ENCODE results near the gene C1orf185. TPM values are rescaled to one million over a fixed set of nuclear protein-coding genes. Genes with fewer than 3 reads are reported as not detected.

The C1orf185 gene
- total RNA-seq, 2 donors from 2014 or later = not detected

DNA sequence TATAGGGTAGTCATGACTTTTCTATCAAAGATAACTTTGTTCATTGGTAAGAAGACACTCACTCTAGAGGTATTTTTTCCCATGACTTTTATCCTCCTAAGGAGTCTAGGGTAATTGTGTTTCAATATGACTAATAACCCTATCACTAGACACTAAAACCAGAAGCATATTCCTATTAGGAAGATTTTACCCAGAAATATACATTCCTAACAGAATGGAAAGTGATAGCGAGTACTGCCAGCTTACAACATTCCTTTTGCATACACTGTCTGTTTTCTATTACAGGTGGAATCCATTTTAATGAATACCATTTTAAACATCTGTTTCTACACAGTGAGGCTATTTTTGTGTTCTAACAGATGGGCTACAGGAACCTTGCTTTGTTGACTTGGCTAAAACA is 31.4 kb upstream of the C1orf185 start:
- H3K4me1 ChIP-seq = peaks cover 11% of the 10 kb centered on the region
- 84 to 91% methylated on average over 1 of the region's 1 CpG for WGBS, 2 donors

DNA sequence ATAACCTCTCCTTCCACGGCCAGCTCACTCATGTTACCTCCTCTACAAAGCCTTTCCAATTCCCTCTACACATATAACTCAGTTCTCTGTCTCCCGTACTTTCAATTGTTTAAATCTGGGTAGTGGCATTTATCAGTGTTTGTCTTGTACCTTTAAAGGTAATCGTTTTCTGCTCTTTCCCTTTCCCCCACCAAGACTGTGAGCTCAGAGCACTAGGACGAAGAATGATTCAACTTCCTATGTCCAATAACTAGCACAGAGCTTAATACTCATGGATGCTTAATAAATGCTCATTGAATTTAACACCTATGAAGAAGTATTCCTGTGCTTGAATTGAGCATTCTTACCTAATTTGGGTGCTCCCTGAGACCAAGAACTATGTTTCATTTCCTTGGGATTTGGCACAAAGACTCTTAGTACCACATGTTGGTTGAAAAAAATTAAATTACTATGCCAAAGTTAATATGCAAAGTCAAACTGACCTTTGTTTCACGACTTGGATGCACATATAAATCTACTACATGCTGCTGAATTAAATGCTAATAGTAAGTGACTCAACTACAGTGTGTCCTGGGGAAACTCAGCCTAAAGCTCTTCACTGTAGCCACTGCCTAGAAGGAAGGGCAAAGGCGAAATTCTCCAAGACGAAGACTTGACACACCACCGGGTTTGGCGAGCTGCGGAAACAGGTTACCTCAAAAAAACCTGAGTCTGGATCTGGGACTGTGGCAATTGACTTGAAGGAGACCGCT is 30.6 kb upstream of the C1orf185 start:
- 82 to 87% methylated on average over 11 of the region's 11 CpGs for WGBS, 2 donors
- TF ChIP-seq, protein P1, sequence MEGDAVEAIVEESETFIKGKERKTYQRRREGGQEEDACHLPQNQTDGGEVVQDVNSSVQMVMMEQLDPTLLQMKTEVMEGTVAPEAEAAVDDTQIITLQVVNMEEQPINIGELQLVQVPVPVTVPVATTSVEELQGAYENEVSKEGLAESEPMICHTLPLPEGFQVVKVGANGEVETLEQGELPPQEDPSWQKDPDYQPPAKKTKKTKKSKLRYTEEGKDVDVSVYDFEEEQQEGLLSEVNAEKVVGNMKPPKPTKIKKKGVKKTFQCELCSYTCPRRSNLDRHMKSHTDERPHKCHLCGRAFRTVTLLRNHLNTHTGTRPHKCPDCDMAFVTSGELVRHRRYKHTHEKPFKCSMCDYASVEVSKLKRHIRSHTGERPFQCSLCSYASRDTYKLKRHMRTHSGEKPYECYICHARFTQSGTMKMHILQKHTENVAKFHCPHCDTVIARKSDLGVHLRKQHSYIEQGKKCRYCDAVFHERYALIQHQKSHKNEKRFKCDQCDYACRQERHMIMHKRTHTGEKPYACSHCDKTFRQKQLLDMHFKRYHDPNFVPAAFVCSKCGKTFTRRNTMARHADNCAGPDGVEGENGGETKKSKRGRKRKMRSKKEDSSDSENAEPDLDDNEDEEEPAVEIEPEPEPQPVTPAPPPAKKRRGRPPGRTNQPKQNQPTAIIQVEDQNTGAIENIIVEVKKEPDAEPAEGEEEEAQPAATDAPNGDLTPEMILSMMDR (IDR thresholded peaks at IDR 0.05) = no peak
- no peak for TF ChIP-seq POLR2A (IDR thresholded peaks at IDR 0.05)
- intact Hi-C loops (cut with DNase I) = no loop called here

More for the DNA sequence above, 31.4 kb upstream of the C1orf185 start:
- ATAC-seq = no peak
- no peaks in the 10 kb centered on the region for H3K9me3 ChIP-seq
- H3K27me3 ChIP-seq = no peaks in the 10 kb centered on the region
- intact Hi-C loops (cut with DNase I) = no loop called here
- H3K27ac ChIP-seq = no peak overlapping the region
- H3K36me3 ChIP-seq (replicated peaks in 1 of 2; ENCODE audit: insufficient read depth in 1 of 2, low read depth in 2 of 2) = no peaks in the 10 kb centered on the region
- TF ChIP-seq, protein P1 (IDR thresholded peaks at IDR 0.05) = no peak
- TF ChIP-seq POLR2A (IDR thresholded peaks at IDR 0.05) = no peak
- no peak overlapping the region for H3K4me3 ChIP-seq
- no peak for DNase-seq

DNA sequence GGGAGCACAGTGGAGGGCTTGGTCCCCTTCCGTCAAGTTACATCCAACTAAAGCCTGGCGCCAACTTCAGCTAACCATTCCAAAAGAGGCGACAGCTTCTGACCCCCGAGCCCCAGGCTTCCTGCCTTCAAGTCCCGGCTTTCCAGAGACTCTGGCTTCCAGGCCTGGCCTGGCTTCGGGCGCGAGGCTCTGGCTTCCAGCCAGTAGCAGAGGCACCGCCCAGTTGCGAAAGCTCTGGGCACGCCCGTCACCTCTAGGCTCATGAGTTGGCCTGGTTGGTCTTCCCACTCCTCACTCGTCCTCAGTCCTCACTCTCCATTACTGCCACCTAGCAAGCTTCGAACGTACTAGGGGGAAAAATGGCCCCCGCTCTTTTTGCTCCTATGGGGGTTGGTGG is 30.0 kb upstream of the C1orf185 start:
- no peak overlapping the region for H3K4me3 ChIP-seq
- H3K27me3 ChIP-seq = no peaks in the 10 kb centered on the region
- peaks cover 11% of the 10 kb centered on the region for H3K4me1 ChIP-seq
- no peak for TF ChIP-seq POLR2A (IDR thresholded peaks at IDR 0.05)
- TF ChIP-seq, protein P1 (IDR thresholded peaks at IDR 0.05) = no peak
- H3K36me3 ChIP-seq (replicated peaks in 1 of 2; ENCODE audit: insufficient read depth in 1 of 2, low read depth in 2 of 2) = no peaks in the 10 kb centered on the region
- no peaks in the 10 kb centered on the region for H3K9me3 ChIP-seq
- intact Hi-C loops (cut with DNase I) = no loop called here
- DNase-seq (no peak), ATAC-seq (no peak)
- H3K27ac ChIP-seq = no peak overlapping the region
- WGBS, 2 donors = 95 to 96% methylated on average over 15 to 16 of the region's 16 CpGs

More for the DNA sequence above, 30.6 kb upstream of the C1orf185 start:
- H3K27ac ChIP-seq = no peak overlapping the region
- ATAC-seq = no peak
- no peaks in the 10 kb centered on the region for H3K36me3 ChIP-seq (replicated peaks in 1 of 2; ENCODE audit: insufficient read depth in 1 of 2, low read depth in 2 of 2)
- H3K4me3 ChIP-seq = no peak overlapping the region
- H3K4me1 ChIP-seq = peaks cover 11% of the 10 kb centered on the region
- H3K27me3 ChIP-seq = no peaks in the 10 kb centered on the region
- no peak for DNase-seq
- no peaks in the 10 kb centered on the region for H3K9me3 ChIP-seq

DNA sequence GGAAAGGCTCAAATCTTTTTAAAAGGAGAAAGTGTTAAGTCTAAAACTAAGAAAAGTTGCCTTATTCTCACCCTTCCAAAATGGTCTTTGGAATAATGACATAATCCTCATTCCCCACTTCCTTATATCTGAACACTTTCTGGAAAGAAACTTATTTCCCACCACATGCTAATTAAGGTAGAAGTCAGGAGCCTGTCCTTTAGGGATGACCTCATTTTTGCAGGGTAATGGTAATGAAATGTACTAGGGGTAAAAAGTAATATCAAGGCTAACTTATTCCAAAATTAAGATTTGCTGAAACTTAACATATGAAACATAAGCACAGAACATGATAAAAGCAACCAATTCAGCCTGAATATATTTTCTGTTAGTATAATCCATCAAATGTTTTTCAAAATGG is 29.4 kb upstream of the C1orf185 start:
- Histone ChIP-seq H3K27me3 (no peaks in the 10 kb centered on the region), H3K27ac (no peak overlapping the region), H3K4me3 (no peak overlapping the region), H3K9me3 (no peaks in the 10 kb centered on the region), H3K36me3 (replicated peaks in 1 of 2; ENCODE audit: insufficient read depth in 1 of 2, low read depth in 2 of 2) (no peaks in the 10 kb centered on the region), H3K4me1 (peaks cover 11% of the 10 kb centered on the region)
- TF ChIP-seq, protein P1 (IDR thresholded peaks at IDR 0.05) = no peak
- no peak for TF ChIP-seq POLR2A (IDR thresholded peaks at IDR 0.05)
- no peak for ATAC-seq
- intact Hi-C loops (cut with DNase I) = no loop called here
- DNase-seq = no peak

DNA sequence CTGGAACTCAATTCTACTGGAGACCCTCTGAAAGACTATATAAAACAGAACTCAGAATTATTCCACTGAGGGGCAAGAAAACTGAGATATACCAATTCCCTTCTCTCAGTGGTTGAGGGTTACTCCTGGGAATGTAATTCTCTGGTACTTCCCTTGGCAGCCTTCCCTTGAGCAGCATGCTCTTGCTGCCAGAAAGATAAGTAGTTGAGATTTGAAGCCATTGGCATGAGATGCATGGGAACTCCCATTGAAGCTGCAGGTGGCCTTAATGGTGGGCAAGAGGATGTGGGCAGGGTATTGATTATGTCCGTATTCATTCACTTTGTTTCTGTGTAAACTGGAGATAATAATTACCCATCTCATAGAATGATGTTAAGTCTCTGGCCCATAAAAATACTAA is 28.6 kb upstream of the C1orf185 start:
- Histone ChIP-seq H3K4me1 (peaks cover 11% of the 10 kb centered on the region), H3K36me3 (replicated peaks in 1 of 2; ENCODE audit: insufficient read depth in 1 of 2, low read depth in 2 of 2) (no peaks in the 10 kb centered on the region), H3K4me3 (no peak overlapping the region), H3K27ac (no peak overlapping the region), H3K9me3 (no peaks in the 10 kb centered on the region), H3K27me3 (no peaks in the 10 kb centered on the region)
- ATAC-seq (peak; percentile 72), DNase-seq (peak; percentile 65 to 85 (median 78))
- intact Hi-C loops (cut with DNase I) = no loop called here
- TF ChIP-seq, protein P1 (IDR thresholded peaks at IDR 0.05) = no peak
- TF ChIP-seq POLR2A (IDR thresholded peaks at IDR 0.05) = no peak
- 7 to 21% methylated on average over 1 of the region's 1 CpG for WGBS, 2 donors

Data from body of pancreas (tissue), 4 donors.